ENCODE results near the gene SERPINB13. TPM values are rescaled to one million over a fixed set of nuclear protein-coding genes. Genes with fewer than 3 reads are reported as not detected.

Gene SERPINB13
- total and polyA plus RNA-seq, 9 of the 15 experiments (the other 6 are each of a cell fraction or from before 2014, with no cell fraction given): not detected

DNA sequence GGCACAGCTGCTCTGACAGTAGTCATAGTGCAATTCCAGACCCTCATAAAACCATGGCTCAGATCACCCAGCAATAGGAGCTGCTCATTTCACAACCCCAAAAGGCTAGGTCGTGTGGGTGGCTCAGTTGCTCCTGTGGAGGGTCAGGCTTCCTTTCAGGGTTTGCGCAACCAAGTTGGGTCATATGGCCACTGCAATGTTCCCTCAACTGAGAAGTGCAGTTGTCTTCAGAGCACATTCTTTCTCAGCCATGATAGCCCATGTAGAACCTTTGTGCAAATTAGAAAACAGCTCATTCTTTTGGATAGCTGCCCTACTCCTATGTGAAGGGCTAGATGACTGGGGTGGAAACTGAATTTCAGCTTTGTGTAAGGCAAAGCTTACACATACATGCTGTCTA, 3.2 kb downstream of the SERPINB13 start (continued):
- no peak for TF ChIP-seq PHB2 (IDR thresholded peaks at IDR 0.05; ENCODE audit: low read depth)
- TF ChIP-seq ZFX (CRISPR knock-in tag; IDR thresholded peaks at IDR 0.05): no peak
- TF ChIP-seq CBFA2T3 (IDR thresholded peaks at IDR 0.05): no peak
- TF ChIP-seq, protein P1, sequence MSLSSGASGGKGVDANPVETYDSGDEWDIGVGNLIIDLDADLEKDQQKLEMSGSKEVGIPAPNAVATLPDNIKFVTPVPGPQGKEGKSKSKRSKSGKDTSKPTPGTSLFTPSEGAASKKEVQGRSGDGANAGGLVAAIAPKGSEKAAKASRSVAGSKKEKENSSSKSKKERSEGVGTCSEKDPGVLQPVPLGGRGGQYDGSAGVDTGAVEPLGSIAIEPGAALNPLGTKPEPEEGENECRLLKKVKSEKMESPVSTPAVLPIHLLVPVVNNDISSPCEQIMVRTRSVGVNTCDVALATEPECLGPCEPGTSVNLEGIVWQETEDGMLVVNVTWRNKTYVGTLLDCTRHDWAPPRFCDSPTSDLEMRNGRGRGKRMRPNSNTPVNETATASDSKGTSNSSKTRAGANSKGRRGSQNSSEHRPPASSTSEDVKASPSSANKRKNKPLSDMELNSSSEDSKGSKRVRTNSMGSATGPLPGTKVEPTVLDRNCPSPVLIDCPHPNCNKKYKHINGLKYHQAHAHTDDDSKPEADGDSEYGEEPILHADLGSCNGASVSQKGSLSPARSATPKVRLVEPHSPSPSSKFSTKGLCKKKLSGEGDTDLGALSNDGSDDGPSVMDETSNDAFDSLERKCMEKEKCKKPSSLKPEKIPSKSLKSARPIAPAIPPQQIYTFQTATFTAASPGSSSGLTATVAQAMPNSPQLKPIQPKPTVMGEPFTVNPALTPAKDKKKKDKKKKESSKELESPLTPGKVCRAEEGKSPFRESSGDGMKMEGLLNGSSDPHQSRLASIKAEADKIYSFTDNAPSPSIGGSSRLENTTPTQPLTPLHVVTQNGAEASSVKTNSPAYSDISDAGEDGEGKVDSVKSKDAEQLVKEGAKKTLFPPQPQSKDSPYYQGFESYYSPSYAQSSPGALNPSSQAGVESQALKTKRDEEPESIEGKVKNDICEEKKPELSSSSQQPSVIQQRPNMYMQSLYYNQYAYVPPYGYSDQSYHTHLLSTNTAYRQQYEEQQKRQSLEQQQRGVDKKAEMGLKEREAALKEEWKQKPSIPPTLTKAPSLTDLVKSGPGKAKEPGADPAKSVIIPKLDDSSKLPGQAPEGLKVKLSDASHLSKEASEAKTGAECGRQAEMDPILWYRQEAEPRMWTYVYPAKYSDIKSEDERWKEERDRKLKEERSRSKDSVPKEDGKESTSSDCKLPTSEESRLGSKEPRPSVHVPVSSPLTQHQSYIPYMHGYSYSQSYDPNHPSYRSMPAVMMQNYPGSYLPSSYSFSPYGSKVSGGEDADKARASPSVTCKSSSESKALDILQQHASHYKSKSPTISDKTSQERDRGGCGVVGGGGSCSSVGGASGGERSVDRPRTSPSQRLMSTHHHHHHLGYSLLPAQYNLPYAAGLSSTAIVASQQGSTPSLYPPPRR (CRISPR knock-in tag; IDR thresholded peaks at IDR 0.05; ENCODE audit: borderline replicate concordance): no peak
- no peak for TF ChIP-seq ASH1L (IDR thresholded peaks at IDR 0.05; ENCODE audit: borderline replicate concordance, low read depth, partially characterized antibody)
- no peak for TF ChIP-seq KLF1 (tag; IDR thresholded peaks at IDR 0.05)
- TF ChIP-seq ZC3H8 (IDR thresholded peaks at IDR 0.05): no peak
- no peak for TF ChIP-seq SRSF3 (IDR thresholded peaks at IDR 0.05; ENCODE audit: insufficient read depth, low read length)
- TF ChIP-seq TRIM24 (IDR thresholded peaks at IDR 0.05): no peak
- TF ChIP-seq NCOA4 (IDR thresholded peaks at IDR 0.05; ENCODE audit: partially characterized antibody): no peak
- TF ChIP-seq TARDBP (IDR thresholded peaks at IDR 0.05): no peak

Measured in K562 (cell line).